Measurements from ENCODE around the gene STN1.
A peak's percentile ranks its signal among the peaks of the same experiment; 100 is the strongest.

Gene STN1

DNA sequence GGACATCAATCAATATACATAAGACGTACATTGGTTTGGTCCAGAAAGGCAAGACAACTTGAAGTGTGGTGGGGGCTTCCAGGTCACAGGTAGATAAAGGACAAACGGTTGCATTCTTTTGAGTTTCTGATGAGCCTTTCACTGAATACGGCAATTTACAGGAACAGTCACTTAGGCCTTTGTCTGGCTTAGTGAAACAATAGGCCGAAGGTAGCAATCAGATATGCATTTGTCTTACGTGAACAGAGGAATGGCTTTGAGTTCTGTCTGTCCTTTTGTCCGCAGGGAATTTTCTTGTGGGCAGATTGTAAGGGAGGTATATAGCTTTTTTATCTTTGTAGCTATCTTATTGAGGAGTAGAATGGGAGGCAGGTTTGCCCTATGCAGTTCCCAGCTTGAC, 10.8 kb upstream of the STN1 start:
- DNase-seq, result no peak

DNA sequence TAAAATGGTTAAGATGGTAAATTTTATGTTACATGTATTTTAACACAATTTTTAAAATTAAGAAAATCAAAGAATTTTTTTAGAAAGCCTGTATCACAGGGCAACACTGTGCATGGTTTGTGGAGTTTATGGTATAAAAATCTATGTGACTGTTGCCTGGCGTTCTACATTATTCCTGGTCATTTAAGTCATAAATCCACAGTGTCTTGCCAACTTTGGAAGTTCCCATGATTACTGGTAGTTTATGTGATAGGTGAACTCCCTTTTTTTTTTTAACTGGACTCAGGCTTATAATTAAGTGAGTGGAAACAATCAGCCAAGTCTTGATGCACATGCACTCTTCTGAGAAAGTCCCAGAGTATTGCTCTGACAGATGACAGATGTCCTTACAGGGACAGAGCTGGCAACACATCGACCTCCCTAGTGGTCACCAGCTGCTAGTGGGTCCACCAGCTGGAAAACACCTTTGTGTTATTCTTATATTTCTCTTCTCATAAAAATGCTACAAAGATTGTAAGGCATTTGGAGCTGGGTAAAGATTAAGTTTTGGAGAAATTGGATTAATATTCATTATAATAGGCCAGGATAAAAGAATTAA, 8.8 kb upstream of the STN1 start:
- no peak for DNase-seq

GRCh38 chr10:103925591-103925990, 7.6 kb upstream of the STN1 start:
- DNase-seq, result no peak

- no peak for DNase-seq
Measured at GRCh38 chr10:103923502-103923901, 5.5 kb upstream of the STN1 start.

DNA sequence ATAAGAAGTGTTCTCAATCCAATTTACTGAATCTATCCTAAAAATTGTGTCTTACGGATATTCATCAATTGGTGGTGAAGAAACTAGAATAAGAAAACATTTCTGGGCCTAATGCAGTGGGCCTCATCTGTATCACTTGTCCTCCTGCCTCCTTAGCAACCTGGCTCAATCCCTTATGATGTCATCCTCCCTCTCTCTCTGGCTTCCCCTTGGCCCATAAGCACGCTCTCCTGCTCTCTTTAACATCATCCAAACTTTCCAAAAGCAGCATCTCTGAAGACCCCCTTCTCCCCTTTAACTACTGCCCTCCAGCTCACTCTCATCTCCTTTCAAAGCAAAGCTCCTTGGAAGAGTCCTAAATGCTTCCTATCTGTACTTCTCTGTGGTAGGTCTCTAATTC, 4.7 kb upstream of the STN1 start:
- no peak for DNase-seq

DNA sequence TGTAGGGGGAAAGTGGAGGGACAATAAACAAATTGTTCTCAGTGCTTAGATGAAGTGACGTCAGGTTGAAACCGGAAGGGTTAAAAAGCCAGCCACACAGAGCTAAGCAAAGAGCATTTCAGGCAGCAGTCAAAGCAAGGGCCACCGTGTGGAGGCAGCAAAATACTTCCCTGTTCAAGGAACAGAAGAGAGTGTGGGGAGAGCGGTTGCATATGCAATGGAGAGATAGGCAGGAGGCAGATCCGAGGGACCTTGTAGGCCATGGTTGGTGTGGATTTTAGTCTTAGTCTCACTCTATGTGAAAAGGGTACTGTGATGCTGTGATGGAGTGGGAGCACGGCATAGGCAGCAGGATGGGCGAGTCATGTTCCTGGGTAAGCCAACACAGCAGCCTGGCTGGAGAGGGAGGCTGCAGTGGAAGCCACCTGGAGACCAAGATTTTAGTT, 3.8 kb upstream of the STN1 start:
- DNase-seq, result no peak

DNA sequence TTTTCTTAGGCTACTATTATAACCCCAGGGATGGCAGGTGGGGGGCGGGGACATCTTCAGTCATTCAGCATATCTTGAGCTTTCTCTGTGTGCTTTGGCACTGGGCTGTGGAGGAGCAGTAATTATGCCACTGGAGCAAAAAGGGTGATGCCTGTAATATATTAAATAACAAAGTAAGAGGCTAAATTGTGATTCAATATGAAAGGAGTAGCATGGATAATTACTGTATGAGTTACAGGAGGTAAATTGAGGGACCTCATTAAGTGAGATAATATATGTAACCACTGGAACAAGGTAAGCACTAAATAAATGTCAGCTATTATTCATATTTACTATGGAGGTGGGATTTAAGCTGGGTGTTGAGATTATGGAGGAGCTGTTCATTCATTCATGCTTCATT, 3.3 kb upstream of the STN1 start:
- DNase-seq, result no peak

DNA sequence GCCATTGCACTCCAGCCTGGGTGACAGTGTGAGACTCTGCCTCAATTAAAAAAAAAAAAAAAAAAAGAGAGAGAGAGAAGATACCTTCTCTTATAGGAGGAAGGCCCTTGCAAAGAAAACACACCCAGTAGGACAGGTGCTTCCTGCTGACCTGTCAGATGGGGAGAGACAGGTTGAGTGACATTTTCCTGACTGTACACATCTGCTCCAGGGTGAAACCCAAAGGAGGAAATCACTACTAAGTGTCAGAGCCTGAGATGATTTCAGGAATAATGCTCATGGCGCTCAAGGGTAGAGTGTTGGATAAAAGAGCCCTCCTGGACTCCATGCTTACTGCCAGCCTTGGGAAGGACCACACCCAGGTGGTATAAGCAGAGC, 1.7 kb upstream of the STN1 start:
- DNase-seq, result no peak

DNA sequence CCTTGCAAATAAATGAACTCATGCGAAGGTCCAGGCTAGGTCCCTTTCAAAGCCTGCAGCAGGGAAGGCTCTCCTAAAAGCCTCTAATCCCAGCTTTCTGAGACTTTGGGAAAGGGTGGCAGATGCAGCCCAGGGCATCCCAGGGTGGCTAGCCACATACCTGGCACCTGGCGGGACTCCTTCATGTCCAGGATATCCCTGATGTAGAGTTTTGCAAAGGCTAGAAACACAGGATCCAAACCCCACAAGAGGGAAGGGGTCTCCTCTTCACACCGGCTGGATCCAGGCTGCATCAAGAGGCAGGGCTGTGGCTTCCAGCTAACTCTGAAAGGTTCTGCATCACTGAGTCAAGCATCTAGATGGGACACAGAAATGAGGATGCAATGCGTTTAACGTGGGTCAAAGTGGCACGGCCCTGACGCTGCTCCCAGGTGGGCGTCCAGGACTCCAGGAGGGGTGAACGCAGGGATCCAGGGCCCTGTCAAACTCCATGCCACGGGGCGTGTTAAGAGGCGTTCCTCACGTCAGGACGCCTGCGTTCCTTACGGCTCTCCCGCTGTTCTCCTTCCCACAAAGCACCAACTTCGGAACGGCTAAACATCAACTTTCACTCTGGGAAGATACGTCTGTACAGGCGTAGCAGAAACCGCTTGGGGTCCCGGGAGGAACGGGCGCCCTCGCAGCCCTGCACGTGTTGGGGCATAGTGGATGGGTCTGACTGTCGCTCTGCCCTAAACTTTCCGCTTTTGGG, 507 bp downstream of the STN1 start:
- DNase-seq, result no peak

GRCh38 chr10:103916876-103917275, 1.1 kb downstream of the STN1 start:
- DNase-seq, result peak in 1 of 2 experiments; percentile 21

- no peak for DNase-seq
Measured at GRCh38 chr10:103916254-103916653, 1.7 kb downstream of the STN1 start.

DNA sequence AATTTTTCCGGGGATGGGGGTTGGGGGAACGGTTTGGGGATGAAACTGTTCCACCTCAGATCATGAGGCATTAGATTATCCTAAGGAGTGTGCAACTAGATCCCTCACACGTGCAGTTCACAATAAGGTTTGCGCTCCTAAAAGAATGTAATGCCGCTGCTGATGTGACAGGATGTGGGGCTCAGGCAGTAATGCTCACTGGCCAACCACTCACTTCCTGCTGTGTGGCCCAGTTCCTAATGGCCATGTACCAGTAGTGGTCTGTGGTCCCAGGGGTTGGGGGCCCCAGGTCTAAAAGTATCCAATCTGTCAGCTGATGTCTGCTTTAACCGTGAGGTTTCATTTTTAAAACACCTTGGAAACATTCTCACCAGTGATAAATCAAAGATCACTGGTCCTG, 2.2 kb downstream of the STN1 start:
- DNase-seq, result peak in 1 of 2 experiments; percentile 16

DNA sequence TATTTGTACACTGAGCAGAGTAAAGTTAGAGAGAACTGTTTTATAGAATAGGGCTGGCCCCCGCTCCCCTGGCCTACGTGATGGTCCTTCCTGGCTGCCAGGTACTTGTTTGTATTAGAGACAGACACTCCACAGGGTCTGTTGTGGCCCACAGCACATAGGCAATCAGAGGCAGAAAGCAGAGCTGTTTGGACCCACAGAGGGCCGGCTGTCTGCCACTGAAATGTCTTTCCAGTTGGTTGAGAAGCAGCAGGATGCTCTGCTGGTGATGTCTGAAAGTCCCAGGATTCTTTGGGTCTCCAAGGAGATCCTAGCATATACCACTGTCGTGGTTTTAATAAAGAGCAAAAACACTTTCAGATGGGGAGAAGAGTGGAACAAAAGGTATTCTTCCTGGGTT, 5.2 kb downstream of the STN1 start:
- no peak for DNase-seq

GRCh38 chr10:103911021-103911459, 6.9 kb downstream of the STN1 start:
- peak in 1 of 2 experiments; percentile 23 for DNase-seq

- DNase-seq, result no peak
Measured at GRCh38 chr10:103910442-103911012, 7.5 kb downstream of the STN1 start.

GRCh38 chr10:103905441-103905840, 12.5 kb downstream of the STN1 start:
- DNase-seq, result no peak

DNA sequence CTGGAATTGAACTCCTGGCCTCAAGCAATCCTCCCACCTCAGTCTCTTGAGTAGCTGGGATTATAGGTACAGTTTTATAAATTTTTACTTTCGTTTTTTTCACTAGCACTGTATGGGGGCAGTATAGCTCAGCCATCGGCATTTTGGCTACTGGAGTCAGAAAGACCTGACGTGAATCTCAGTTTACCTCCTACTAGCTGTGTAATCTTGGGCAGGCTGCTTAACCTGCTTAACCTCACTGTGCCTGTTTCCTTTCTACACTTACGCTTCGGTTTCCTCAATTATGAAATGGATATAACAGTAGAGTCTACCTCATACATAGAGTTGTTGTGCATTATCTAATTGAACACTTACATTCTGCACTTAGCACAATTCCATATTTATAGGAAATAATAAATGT, 16.7 kb downstream of the STN1 start:
- DNase-seq, result no peak

- no peak for DNase-seq
Measured at GRCh38 chr10:103899312-103899711, 18.7 kb downstream of the STN1 start.

GRCh38 chr10:103897241-103897774, 20.7 kb downstream of the STN1 start:
- DNase-seq, result no peak

GRCh38 chr10:103896225-103896624, 21.8 kb downstream of the STN1 start:
- DNase-seq, result no peak

DNA sequence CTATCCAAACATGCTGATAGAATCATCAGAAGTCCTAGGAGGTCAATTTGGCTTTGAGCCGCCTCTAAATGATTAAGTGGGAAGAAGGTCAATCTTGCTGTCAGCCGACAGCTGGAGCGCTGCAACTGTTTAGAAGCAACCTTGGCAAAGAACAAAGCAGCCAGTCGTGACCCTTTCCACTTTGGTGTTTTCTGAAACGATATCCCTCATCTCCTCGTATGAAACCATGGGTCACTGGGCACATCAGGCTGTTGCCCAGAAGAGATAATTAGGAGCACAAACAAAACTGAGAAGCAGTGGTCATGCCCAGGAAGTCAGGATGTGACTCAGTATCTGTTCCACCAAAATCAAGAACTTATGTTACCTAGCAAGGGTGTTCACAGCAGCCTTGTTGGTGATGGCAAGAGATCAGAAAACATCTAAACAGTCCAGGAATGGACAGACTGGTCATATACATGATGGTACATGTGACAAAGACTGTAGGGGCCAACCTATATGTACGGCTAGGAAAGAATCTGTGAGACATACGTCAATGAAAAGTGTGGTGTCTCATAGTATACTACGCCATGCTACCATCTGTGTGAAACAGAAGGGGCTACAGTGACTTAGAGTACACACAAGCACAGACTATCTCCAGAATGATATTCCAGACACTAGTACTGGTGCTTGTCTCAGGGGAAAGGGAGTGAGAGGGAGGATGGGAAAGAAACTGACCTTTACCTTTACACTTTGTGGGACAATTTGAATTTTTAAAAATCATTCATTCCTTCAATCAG, 22.4 kb downstream of the STN1 start:
- no peak for DNase-seq

- DNase-seq, result no peak
Measured at GRCh38 chr10:103894441-103894864, 23.5 kb downstream of the STN1 start.

DNA sequence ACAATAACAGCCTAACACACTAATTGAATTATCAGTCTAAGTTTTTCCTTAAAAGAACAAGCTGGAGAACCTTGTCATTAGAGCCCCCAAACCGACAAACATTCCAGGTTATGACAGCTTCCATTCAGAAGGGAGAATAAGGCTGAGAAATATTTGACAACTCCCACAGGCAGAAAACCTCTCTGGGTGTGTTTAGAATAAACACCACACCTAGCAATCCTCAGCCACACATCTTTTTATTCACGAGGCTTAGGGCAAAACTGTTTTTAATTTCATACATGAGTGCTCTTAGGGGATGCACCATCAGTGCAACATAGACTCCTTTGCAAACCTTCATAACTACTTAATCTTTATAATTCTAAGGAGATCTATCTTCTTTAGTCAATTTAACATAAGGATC, 24.2 kb downstream of the STN1 start:
- DNase-seq, result no peak
